Measurements from ENCODE around the gene ZBTB33. TPM values are rescaled to one million over a fixed set of nuclear protein-coding genes. Genes with fewer than 3 reads are reported as not detected.

The ZBTB33 gene
- total RNA-seq, 2 experiments from 2014 or later: 15.8 to 16.8 TPM

DNA sequence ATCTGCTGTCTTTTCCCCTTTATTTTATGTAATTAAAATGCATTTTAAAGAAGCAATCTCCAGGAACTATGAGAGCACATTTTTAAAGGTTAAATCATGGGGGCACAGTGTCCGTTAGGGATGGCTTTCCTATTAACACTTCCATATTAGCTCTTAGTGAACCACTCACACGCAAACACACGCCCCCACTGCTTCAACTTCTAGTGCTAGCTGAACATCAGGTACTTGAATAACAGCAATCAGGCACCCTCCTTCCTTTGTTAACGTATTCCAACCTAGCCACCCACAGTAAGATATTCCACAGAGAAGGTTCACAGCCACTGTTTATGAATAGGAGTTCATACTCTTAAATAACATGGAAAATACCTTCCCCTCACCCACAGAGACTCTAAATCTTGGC lies 51.3 kb downstream of the ZBTB33 start:
- ChIA-PET CTCF (interaction anchor here (0.6 kb wide), 1 partner anchor 121 kb away, joined by 3 read pairs; no protein-coding TSS in a partner anchor), POLR2A (no interaction called here)

DNA sequence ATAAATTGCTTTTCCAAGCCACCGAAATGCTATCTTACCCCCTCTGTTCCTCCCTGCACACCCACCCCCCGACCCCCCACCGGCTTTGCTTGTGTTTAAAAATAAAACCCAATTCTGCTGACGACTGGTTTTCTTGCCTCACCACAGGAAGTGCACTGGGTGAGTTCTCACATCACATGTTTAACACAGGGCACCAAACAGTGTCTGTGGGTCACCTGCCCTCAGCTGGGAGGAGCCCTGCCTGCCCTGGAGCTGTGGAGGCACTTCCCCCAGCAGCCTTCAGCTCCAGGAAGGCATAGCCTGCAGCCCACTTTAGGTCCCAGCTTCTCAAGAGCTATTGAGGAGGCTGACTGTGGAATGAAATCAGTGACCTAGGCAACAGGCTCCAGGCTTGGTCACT lies 51.8 kb downstream of the ZBTB33 start:
- POLR2A ChIA-PET: no interaction called here
- CTCF ChIA-PET: interaction anchor here (0.6 kb wide), 1 partner anchor 121 kb away, joined by 3 read pairs; no protein-coding TSS in a partner anchor

DNA sequence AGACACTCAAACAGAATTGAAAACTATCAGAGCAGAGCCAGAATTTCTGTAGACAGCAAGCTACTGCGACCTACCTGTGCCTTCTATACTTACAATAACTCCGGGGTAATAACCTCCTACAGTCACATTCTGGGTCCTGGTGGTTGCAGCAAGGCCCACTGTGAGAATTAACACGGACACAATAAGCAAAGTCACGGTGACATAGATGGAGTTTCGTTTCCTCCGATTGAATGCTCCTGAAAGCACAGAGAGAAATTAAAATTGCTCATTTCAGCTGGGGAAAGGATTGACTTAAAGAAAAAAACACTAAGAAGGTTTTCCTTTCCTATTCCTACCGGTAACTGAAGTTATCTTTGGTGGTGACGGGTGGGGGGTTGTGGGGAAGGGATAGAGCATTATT lies 53.6 kb downstream of the ZBTB33 start:
- ChIA-PET POLR2A (no interaction called here), CTCF (no interaction called here)

DNA sequence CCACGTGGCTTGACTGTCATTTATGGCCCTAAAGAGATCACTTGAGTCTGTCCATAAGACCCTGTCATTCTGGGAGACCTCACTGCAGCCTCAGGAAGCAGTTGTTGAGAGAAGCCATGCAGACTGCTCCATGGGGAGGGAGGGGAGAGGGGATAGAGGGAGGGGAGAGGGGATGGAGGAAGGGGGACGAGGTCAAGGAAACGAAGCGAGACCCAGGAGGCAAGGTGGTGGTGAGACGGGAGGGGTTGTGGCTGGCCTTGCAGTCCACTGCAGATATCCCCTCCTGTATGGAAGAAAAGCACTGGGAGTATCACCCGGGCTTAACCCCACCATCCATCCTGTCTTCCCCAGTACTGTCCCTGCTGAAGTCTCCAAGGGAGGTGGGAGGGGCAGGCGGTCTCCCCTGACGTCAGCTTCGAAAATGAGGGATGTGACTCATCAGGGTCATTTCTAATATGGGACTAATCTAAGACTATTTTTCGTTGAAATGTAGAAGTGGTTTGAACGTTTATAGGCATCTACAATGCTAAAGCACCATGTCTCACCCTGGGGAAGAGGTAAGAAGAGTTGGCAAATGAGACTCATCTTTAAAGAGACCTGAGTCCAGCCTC lies 55.0 kb downstream of the ZBTB33 start:
- ChIA-PET POLR2A (no interaction called here), CTCF (no interaction called here)

DNA sequence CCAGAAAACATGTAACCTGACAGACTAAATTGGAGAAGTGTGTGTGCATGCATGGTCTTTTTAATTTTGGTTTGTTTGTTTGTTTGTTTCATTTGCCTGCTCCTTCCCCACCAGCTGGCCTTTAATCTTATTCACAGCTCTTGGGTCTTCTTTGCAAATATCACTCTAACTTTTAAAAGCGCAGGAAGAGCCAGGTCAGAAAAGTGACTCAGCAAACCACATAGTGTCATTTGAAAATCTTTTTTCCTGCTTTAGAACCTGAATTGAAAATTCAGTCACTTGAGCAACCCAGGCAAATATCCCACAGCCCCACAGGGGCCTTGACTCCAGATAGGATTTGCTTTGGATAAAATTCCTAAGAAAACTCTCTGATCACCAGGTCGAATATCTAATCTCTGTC lies 56.0 kb downstream of the ZBTB33 start:
- ChIA-PET POLR2A (no interaction called here), CTCF (no interaction called here)

Other genes starting within 250 kb of the ZBTB33 start
- gene RHOXF2B, start 173.1 kb upstream of the ZBTB33 start, total RNA-seq: not detected
- not detected for gene RHOXF1, start 134.9 kb upstream of the ZBTB33 start, total RNA-seq
- gene RHOXF2, start 92.2 kb upstream of the ZBTB33 start, total RNA-seq: not detected
- gene TMEM255A, start 60.6 kb downstream of the ZBTB33 start, total RNA-seq: not detected
- gene ATP1B4, start 111.3 kb downstream of the ZBTB33 start, total RNA-seq: not detected
- 10 to 100 TPM; 36.7 to 39.8 TPM for gene LAMP2, start 218.5 kb downstream of the ZBTB33 start, total RNA-seq